ENCODE results near the gene MRPL54. TPM values are rescaled to one million over a fixed set of nuclear protein-coding genes. Genes with fewer than 3 reads are reported as not detected.

MRPL54 gene
- total RNA-seq, 1 donor from 2014 or later: 120 TPM

GRCh38 chr19:3793799-3794198 lies 31.3 kb downstream of the MRPL54 start:
- TF ChIP-seq CTCF (IDR thresholded peaks at IDR 0.05; ENCODE audit: insufficient read depth, low read length, poor library complexity, severe bottlenecking): no peak
- H3K27me3 ChIP-seq (ENCODE audit: control insufficient read depth, insufficient read depth, low read length): no peaks in the 10 kb centered on the region
- H3K36me3 ChIP-seq (ENCODE audit: control insufficient read depth, insufficient read depth, low read length): no peaks in the 10 kb centered on the region
- DNase-seq (ENCODE audit: low read depth): no peak
- no peak overlapping the region for H3K4me3 ChIP-seq (ENCODE audit: low read depth, low read length)

GRCh38 chr19:3796358-3796757 lies 33.9 kb downstream of the MRPL54 start:
- no peak for TF ChIP-seq CTCF (IDR thresholded peaks at IDR 0.05; ENCODE audit: insufficient read depth, low read length, poor library complexity, severe bottlenecking)

GRCh38 chr19:3798137-3798536 lies 35.7 kb downstream of the MRPL54 start:
- Histone ChIP-seq H3K4me3 (ENCODE audit: low read depth, low read length) (no peak overlapping the region), H3K36me3 (ENCODE audit: control insufficient read depth, insufficient read depth, low read length) (no peaks in the 10 kb centered on the region), H3K27me3 (ENCODE audit: control insufficient read depth, insufficient read depth, low read length) (peaks cover 21% of the 10 kb centered on the region)
- TF ChIP-seq CTCF (IDR thresholded peaks at IDR 0.05; ENCODE audit: insufficient read depth, low read length, poor library complexity, severe bottlenecking): no peak
- no peak for DNase-seq (ENCODE audit: low read depth)

More at GRCh38 chr19:3796358-3796757, 33.9 kb downstream of the MRPL54 start:
- H3K27me3 ChIP-seq (ENCODE audit: control insufficient read depth, insufficient read depth, low read length): peaks cover 10% of the 10 kb centered on the region
- DNase-seq (ENCODE audit: low read depth): no peak
- no peaks in the 10 kb centered on the region for H3K36me3 ChIP-seq (ENCODE audit: control insufficient read depth, insufficient read depth, low read length)
- no peak overlapping the region for H3K4me3 ChIP-seq (ENCODE audit: low read depth, low read length)

GRCh38 chr19:3800996-3801395 lies 38.5 kb downstream of the MRPL54 start:
- H3K27me3 ChIP-seq (ENCODE audit: control insufficient read depth, insufficient read depth, low read length): peaks cover 21% of the 10 kb centered on the region
- no peaks in the 10 kb centered on the region for H3K36me3 ChIP-seq (ENCODE audit: control insufficient read depth, insufficient read depth, low read length)
- DNase-seq (ENCODE audit: low read depth): no peak
- no peak overlapping the region for H3K4me3 ChIP-seq (ENCODE audit: low read depth, low read length)
- TF ChIP-seq CTCF (IDR thresholded peaks at IDR 0.05; ENCODE audit: insufficient read depth, low read length, poor library complexity, severe bottlenecking): no peak

GRCh38 chr19:3801412-3802096 lies 39.1 kb downstream of the MRPL54 start:
- no peaks in the 10 kb centered on the region for H3K36me3 ChIP-seq (ENCODE audit: control insufficient read depth, insufficient read depth, low read length)
- DNase-seq (ENCODE audit: low read depth): no peak
- H3K27me3 ChIP-seq (ENCODE audit: control insufficient read depth, insufficient read depth, low read length): peaks cover 21% of the 10 kb centered on the region
- no peak for TF ChIP-seq CTCF (IDR thresholded peaks at IDR 0.05; ENCODE audit: insufficient read depth, low read length, poor library complexity, severe bottlenecking)
- H3K4me3 ChIP-seq (ENCODE audit: low read depth, low read length): no peak overlapping the region
